ENCODE measurements around the gene CEP131.

Gene CEP131

DNA sequence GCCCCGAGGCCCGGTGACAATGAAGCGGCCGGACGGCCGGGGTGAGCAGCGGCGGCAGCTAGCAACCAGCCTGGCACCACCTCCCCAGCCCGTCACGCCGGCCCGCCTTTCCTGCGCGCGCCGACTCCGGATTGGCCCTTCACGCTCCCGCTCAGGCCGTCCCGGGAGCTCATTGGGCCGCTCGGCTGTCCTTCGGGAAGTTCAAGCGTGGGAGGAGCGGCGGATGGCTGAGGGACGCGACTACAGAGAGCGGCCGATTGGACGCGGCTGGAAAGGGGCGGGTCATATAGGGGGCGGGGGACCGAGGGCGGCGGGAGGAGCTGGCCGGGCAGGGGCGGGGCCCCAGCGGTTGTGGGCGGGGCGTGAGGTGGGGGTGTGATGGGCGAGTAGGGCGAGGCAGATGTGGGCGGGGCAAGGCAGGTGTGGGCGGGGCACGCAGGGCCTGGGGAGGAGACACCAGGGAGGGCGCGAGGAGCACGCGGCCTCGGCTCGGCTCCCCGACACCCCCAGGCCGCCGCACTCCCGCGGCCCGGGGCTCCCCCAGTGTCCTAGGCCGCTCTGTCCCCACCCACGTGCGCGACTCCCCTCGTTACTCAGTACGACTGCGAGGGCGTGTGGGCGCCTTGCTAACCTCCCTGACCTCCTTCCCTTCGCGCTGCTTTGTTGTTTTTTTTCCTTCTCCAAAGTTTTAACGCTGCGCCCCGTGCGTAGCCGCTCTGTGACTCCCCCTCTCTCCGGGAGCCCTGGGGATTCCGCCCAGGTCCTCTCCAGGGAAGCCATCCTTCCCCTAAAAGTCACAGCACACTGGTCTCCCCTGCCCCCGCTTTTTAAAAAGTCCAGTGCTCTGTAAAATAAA lies at the start of gene CEP131:
TSS of gene CEP131 (minus strand) at position 60 of the 856 bp plus-strand sequence. CDS start 2,909 bp downstream, outside the sequence.
- in situ Hi-C loops (cut with MboI; ENCODE audit: low sequenced_read_pairs), result no loop called here

GRCh38 chr17:81271226-81271625 lies 48.5 kb upstream of the CEP131 start:
- in situ Hi-C loops (cut with MboI; ENCODE audit: low sequenced_read_pairs), result no loop called here

GRCh38 chr17:81270279-81270678 lies 47.5 kb upstream of the CEP131 start:
- in situ Hi-C loops (cut with MboI; ENCODE audit: low sequenced_read_pairs), result no loop called here

DNA sequence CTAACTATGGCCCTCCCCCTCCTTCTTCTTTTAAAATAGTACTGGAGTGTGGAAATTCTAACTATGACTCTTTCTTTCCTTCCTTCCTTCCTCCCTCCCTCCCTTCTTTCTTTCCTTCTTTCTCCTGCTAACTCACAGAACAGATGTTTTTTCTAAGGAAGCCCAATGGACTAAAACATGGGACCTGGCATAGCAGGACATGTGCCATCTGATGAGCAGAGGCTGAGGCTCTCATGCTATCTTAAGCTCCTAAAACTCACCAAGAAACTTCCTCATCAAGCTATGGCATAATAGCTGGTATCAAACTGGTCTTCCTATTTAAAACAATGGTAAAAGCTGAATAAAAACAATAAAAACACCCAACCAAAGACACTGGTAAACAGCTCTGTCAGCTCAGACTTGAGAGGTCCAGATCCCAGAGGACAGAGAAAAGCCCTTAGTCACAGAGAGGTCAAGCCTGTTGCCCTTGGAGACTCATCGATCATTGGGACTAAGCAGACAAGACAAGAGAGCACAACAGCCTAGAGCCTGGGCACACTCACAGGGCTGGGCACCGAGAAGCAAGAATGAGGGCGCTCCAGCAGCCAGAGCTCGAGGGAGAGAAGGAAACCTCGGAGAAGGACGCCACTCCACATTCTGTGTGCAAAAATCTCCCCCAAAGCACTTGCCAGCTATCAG lies 44.8 kb upstream of the CEP131 start:
- in situ Hi-C loops (cut with MboI; ENCODE audit: low sequenced_read_pairs), result loop anchor here (10.0 kb wide), 1 partner anchor 217 kb away; no protein-coding TSS in a partner anchor

- in situ Hi-C loops (cut with MboI; ENCODE audit: low sequenced_read_pairs), result loop anchor here (10.0 kb wide), 1 partner anchor 219 kb away; no protein-coding TSS in a partner anchor
Measured at GRCh38 chr17:81265576-81265975, 42.8 kb upstream of the CEP131 start.

- in situ Hi-C loops (cut with MboI; ENCODE audit: low sequenced_read_pairs), result loop anchor here (10.0 kb wide), 1 partner anchor 220 kb away; no protein-coding TSS in a partner anchor
Measured at GRCh38 chr17:81264640-81265039, 41.9 kb upstream of the CEP131 start.

DNA sequence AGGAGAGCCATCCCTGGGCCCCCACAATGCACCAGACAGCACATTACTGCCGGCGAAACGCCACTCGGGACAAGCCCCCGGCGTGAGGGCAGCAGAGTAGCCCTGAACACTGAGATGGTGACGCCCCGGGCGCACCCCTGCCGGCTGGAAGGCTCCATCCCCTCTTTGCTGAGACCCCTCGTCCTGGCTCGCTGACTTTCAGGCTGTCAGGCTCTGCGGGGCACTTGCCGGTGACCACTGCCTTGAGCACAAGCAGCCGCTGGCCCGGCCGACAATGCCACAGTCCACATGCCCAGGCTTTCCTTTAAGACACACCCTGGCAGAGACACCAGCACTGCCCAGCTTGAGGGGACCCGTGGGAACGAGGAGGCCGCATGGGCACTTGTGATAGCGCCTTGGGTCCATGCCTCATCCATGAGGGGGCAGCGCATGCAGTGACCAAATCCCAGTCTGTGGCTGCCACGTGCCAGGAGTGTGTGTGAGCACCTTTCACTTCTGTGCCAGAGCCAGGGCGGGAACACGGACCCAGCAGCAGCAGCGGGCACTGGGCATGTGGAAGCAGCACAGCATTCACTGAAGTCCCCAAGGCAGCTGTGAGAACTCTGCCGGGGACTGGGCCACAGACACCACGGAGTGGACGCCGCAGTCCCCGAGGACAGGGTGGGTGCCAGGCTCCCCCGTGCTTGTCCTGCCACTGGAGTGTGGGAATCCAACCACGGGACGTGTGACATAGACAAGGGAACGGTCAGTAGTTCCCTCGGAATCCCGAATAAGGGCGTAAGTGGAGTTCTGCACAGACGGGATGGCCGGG lies 40.8 kb upstream of the CEP131 start:
- in situ Hi-C loops (cut with MboI; ENCODE audit: low sequenced_read_pairs), result loop anchor here (10.0 kb wide), 1 partner anchor 221 kb away; no protein-coding TSS in a partner anchor

GRCh38 chr17:81261582-81262336 lies 39.0 kb upstream of the CEP131 start:
- in situ Hi-C loops (cut with MboI; ENCODE audit: low sequenced_read_pairs), result loop anchor here (10.0 kb wide), 1 partner anchor 223 kb away; no protein-coding TSS in a partner anchor

GRCh38 chr17:81261096-81261495 lies 38.3 kb upstream of the CEP131 start:
- in situ Hi-C loops (cut with MboI; ENCODE audit: low sequenced_read_pairs), result loop anchor here (10.0 kb wide), 1 partner anchor 224 kb away; no protein-coding TSS in a partner anchor

GRCh38 chr17:81260641-81261040 lies 37.9 kb upstream of the CEP131 start:
- in situ Hi-C loops (cut with MboI; ENCODE audit: low sequenced_read_pairs), result loop anchor here (10.0 kb wide), 1 partner anchor 224 kb away; no protein-coding TSS in a partner anchor

DNA sequence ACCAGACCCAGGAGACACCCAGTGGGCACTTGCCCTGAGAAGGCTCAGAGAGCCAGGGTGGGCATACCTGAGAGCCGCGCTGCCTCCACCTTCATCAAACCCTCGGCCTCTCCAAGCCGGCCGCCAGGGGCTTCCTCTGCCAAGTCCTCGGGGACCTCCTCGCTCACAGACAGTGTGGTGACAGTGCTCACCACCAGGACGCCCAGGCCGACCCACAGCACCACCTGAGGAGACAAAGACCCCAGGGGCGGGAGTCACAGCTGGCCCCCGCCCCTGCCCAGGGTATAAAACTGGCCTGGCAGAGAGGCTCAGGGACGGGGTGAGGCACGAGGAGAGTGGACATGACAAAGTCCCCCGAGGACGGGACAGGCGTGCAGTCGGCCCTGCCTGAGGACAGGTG lies 37.4 kb upstream of the CEP131 start:
- in situ Hi-C loops (cut with MboI; ENCODE audit: low sequenced_read_pairs), result loop anchor here (10.0 kb wide), 1 partner anchor 225 kb away; no protein-coding TSS in a partner anchor

DNA sequence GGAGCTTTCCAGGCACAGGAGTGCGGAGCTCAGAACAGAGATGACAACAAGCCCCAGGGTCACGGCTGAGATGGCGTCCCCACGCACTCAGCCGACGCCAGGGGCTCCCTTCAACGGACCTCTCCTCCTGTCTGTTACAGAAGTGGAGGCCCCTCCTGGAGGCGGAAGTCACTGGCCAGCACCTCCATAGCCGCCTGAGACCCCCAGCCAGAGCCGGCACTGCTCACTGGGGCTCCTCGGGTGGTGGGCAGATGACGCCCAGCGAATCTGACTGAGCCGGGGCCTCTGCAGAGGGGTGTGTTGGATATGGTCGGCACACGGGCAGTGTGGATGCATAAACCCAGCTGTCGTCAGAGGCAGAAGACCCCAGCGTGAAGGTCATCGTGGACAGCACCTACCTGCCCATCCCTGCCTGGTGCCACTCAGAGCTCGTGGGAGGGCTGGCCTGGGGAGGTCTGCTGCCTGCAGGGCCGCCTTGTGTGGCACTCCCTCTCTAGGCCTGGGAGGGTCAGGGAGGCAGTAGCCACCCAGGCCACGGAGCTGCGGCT lies 36.4 kb upstream of the CEP131 start:
- in situ Hi-C loops (cut with MboI; ENCODE audit: low sequenced_read_pairs), result no loop called here

DNA sequence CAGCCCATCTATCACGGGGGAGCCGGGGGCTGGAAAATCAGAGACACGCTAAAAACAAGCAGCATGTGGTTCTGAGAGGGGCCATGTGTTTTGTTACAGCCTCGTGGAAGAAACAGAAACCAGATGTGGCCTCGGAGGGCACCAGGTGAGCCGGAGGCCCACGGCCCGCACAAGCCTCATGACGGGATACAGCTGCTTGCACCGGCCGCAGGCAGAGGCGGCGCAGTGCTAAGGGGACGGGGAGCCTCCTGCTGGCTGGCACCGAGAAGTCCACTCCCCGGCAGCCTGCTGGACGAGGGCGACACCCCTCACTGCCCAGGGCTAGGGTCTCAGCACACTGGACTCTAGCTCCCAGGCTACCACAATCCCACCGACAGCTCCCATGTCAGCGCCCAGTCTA lies 35.5 kb upstream of the CEP131 start:
- in situ Hi-C loops (cut with MboI; ENCODE audit: low sequenced_read_pairs), result no loop called here

- in situ Hi-C loops (cut with MboI; ENCODE audit: low sequenced_read_pairs), result no loop called here
Measured at GRCh38 chr17:81257533-81257932, 34.8 kb upstream of the CEP131 start.

- in situ Hi-C loops (cut with MboI; ENCODE audit: low sequenced_read_pairs), result no loop called here
Measured at GRCh38 chr17:81256616-81257015, 33.9 kb upstream of the CEP131 start.

- in situ Hi-C loops (cut with MboI; ENCODE audit: low sequenced_read_pairs), result no loop called here
Measured at GRCh38 chr17:81254955-81255717, 32.4 kb upstream of the CEP131 start.

GRCh38 chr17:81253358-81254131 lies 30.8 kb upstream of the CEP131 start:
- in situ Hi-C loops (cut with MboI; ENCODE audit: low sequenced_read_pairs), result no loop called here

GRCh38 chr17:81252987-81253329 lies 30.2 kb upstream of the CEP131 start:
- in situ Hi-C loops (cut with MboI; ENCODE audit: low sequenced_read_pairs), result no loop called here
